K562 (cell line): ENCODE results near the gene SLC25A10. TPM values are rescaled to one million over a fixed set of nuclear protein-coding genes. Genes with fewer than 3 reads are reported as not detected.
A peak's percentile ranks its signal among the peaks of the same experiment; 100 is the strongest.

Experiments
- CHD1 ChIP-seq: fragments of 200-600 bp; sonication (generic); IDR thresholded peaks from one replicate; pipeline ENCODE4 v1.6.1; 2012; ENCODE audit warnings: mild to moderate bottlenecking, moderate library complexity, low read length, inconsistent platforms
- FIP1L1 ChIP-seq: fragments of 200-400 bp; formaldehyde crosslinking; IDR thresholded peaks from 2 replicates; pipeline ENCODE4 v1.6.1; 2018; ENCODE audit warnings: mild to moderate bottlenecking, low read depth, low read length; ENCODE audit not compliant: poor library complexity, severe bottlenecking
- HCFC1 ChIP-seq: IDR thresholded peaks from 2 replicates; pipeline ENCODE4 v1.6.1; 2012; ENCODE audit warnings: low read depth, low read length, improper control_type of control experiment
- KDM5B ChIP-seq: fragments of 200-600 bp; sonication (generic); IDR thresholded peaks from 2 replicates; pipeline ENCODE4 v1.6.1; 2012; ENCODE audit warnings: low read depth, mild to moderate bottlenecking, moderate library complexity, low read length, control low read depth, inconsistent platforms; ENCODE audit not compliant: insufficient replicate concordance
- NR4A1 ChIP-seq, 2 experiments: fragments of 250-450 bp in 1 of 2; fragments of 450-650 bp in 1 of 2; sonication (Bioruptor Pico) in 1 of 2; IDR thresholded peaks; 2 replicates each; pipeline versions ENCODE4 v1.4.0 to v1.6.1; 2016 to 2020; ENCODE audit warnings: mild to moderate bottlenecking in 2 of 2, missing compliant biosample characterization in 1 of 2, missing genetic modification characterization in 1 of 2, moderate library complexity in 1 of 2
- PCBP1 ChIP-seq: fragments of 200-400 bp; formaldehyde crosslinking; IDR thresholded peaks from 2 replicates; pipeline ENCODE4 v1.6.1; 2018; ENCODE audit warnings: mild to moderate bottlenecking, low read depth, low read length; ENCODE audit not compliant: poor library complexity, severe bottlenecking
- PREB ChIP-seq: sonication (generic); formaldehyde crosslinking; IDR thresholded peaks from 2 replicates; pipeline ENCODE4 v1.8.1; 2023; ENCODE audit warnings: mild to moderate bottlenecking, missing genetic modification reagents
- RFX7 ChIP-seq: fragments of 250-450 bp; sonication (Bioruptor Pico); IDR thresholded peaks from 2 replicates; pipeline ENCODE4 v1.5.1; 2021; ENCODE audit warnings: mild to moderate bottlenecking
- SMAD2 ChIP-seq: fragments of 150-350 bp; IDR thresholded peaks from 2 replicates; pipeline ENCODE4 v1.6.1; 2014; ENCODE audit warnings: low read depth, mild to moderate bottlenecking, low read length
- SOX6 ChIP-seq: fragments of 450-650 bp; IDR thresholded peaks from 2 replicates; pipeline ENCODE4 v1.6.1; 2014; ENCODE audit warnings: mild to moderate bottlenecking
- STAT5B ChIP-seq: fragments of 250-450 bp; sonication (Bioruptor Pico); IDR thresholded peaks from 2 replicates; pipeline ENCODE4 v1.8.0; 2021; ENCODE audit warnings: mild to moderate bottlenecking, inconsistent platforms
- TAF9B ChIP-seq: fragments of 450-650 bp; IDR thresholded peaks from 2 replicates; pipeline ENCODE4 v1.6.1; 2018; ENCODE audit warnings: mild to moderate bottlenecking; ENCODE audit not compliant: partially characterized antibody
- TGIF2 ChIP-seq: sonication (generic); formaldehyde crosslinking; IDR thresholded peaks from 2 replicates; pipeline ENCODE4 v1.8.1; 2022; ENCODE audit warnings: mild to moderate bottlenecking, missing genetic modification reagents, moderate library complexity
- ZBTB1 ChIP-seq: sonication (generic); formaldehyde crosslinking; IDR thresholded peaks from 2 replicates; pipeline ENCODE4 v1.8.1; 2023; ENCODE audit warnings: missing genetic modification reagents, low read depth, mild to moderate bottlenecking, borderline replicate concordance
- ZNF3 ChIP-seq: fragments of 250-450 bp; sonication (Bioruptor Pico); IDR thresholded peaks from 2 replicates; pipeline ENCODE4 v1.5.0; 2021; ENCODE audit warnings: mild to moderate bottlenecking, moderate library complexity
- ZNF384 ChIP-seq: IDR thresholded peaks from 2 replicates; pipeline ENCODE4 v1.6.1; 2012; ENCODE audit warnings: low read depth, low read length, improper control_type of control experiment
- ZNF41 ChIP-seq: fragments of 250-450 bp; sonication (Bioruptor Pico); conservative IDR thresholded peaks from 2 replicates; pipeline ENCODE4 v1.4.0; 2020; ENCODE audit warnings: mild to moderate bottlenecking
- ZZZ3 ChIP-seq: fragments of 450-650 bp; IDR thresholded peaks from 2 replicates; pipeline ENCODE4 v1.6.1; 2016; ENCODE audit warnings: antibody characterized with exemption, mild to moderate bottlenecking, moderate library complexity
- polyA plus RNA-seq, 8 experiments: library from polyadenylated mRNA; depleted of rRNA in 4 of 8; stranded (reverse) in 5 of 8; unstranded in 3 of 8; fragments of >200 nt; fragmentation: Nextera tagmentation in 2 of 8; fragmentation: Illumina TruSeq in 1 of 8; extraction: Ambion mirVana in 2 of 8; extraction: Trizol in 1 of 8; gene quantifications; 2 replicates each; pipeline versions ENCODE4 v1.2.1 to v1.2.3, GENCODE V29; 2011 to 2014; ENCODE audit warnings: inconsistent platforms in 1 of 8, missing spikeins in 1 of 8
- total RNA-seq, 7 experiments: library from RNA; depleted of rRNA in 6 of 7; stranded (reverse); fragments of >200 nt in 6 of 7; fragmentation: Illumina TruSeq in 2 of 7; extraction: Trizol in 2 of 7; gene quantifications; 2 replicates each; pipeline versions ENCODE4 v1.2.1 to v1.2.3, GENCODE V29; 2011 to 2021; ENCODE audit warnings: low replicate concordance in 1 of 7
- TF ChIP-seq, protein P1 (sequence below), 2 experiments: fragments of 450-650 bp; IDR thresholded peaks; 2 replicates each; pipeline ENCODE4 v1.6.1; 2018; ENCODE audit warnings: mild to moderate bottlenecking in 2 of 2, low read depth in 1 of 2; ENCODE audit not compliant: partially characterized antibody in 2 of 2
- TF ChIP-seq, protein P2 (sequence below): fragments of 250-450 bp; sonication (Bioruptor Pico); IDR thresholded peaks from 2 replicates; pipeline ENCODE4 v1.8.0; 2021; ENCODE audit warnings: moderate library complexity, mild to moderate bottlenecking, inconsistent platforms

SLC25A10 gene
- total and polyA plus RNA-seq, 9 of the 15 experiments (the other 6 are each of a cell fraction or from before 2014, with no cell fraction given): 0.10 to 85.6 (median 34.3) TPM

- TF ChIP-seq TAF9B (no peak), ZNF3 (CRISPR knock-in tag) (no peak), STAT5B (CRISPR knock-in tag) (no peak), TGIF2 (CRISPR knock-in tag) (peak; percentile 36; the same call in 1 of the 2 replicates), ZNF41 (CRISPR knock-in tag) (no peak), SMAD2 (no peak), ZNF384 (no peak), NR4A1 (CRISPR knock-in tag; IDR thresholded peaks at IDR 0.05) (0 out of 2 replicates have a peak, but pooled peaks have one; percentile 57), NR4A1 (tag; IDR thresholded peaks at IDR 0.05) (no peak), KDM5B (peak; percentile 15), PREB (CRISPR knock-in tag) (no peak), RFX7 (CRISPR knock-in tag) (no peak), CHD1 (no peak), SOX6 (peak; percentile 26; the same call in 1 of the 2 replicates), PCBP1 (no peak), ZZZ3 (no peak), HCFC1 (no peak), ZBTB1 (CRISPR knock-in tag) (no peak), FIP1L1 (peak; percentile 51)
- TF ChIP-seq, protein P1, sequence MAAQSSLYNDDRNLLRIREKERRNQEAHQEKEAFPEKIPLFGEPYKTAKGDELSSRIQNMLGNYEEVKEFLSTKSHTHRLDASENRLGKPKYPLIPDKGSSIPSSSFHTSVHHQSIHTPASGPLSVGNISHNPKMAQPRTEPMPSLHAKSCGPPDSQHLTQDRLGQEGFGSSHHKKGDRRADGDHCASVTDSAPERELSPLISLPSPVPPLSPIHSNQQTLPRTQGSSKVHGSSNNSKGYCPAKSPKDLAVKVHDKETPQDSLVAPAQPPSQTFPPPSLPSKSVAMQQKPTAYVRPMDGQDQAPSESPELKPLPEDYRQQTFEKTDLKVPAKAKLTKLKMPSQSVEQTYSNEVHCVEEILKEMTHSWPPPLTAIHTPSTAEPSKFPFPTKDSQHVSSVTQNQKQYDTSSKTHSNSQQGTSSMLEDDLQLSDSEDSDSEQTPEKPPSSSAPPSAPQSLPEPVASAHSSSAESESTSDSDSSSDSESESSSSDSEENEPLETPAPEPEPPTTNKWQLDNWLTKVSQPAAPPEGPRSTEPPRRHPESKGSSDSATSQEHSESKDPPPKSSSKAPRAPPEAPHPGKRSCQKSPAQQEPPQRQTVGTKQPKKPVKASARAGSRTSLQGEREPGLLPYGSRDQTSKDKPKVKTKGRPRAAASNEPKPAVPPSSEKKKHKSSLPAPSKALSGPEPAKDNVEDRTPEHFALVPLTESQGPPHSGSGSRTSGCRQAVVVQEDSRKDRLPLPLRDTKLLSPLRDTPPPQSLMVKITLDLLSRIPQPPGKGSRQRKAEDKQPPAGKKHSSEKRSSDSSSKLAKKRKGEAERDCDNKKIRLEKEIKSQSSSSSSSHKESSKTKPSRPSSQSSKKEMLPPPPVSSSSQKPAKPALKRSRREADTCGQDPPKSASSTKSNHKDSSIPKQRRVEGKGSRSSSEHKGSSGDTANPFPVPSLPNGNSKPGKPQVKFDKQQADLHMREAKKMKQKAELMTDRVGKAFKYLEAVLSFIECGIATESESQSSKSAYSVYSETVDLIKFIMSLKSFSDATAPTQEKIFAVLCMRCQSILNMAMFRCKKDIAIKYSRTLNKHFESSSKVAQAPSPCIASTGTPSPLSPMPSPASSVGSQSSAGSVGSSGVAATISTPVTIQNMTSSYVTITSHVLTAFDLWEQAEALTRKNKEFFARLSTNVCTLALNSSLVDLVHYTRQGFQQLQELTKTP (IDR thresholded peaks at IDR 0.05; ENCODE audit: low read depth in 1 of 2, partially characterized antibody in 2 of 2): no peak
- TF ChIP-seq, protein P2, sequence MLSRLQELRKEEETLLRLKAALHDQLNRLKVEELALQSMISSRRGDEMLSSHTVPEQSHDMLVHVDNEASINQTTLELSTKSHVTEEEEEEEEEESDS: no peak
Observed at GRCh38 chr17:81711814-81712467, at the start of gene SLC25A10 (continued).
